Naive thymus-derived CD8-positive, alpha-beta T cell (primary cell): ENCODE data around the gene KCNG4. TPM values are rescaled to one million over a fixed set of nuclear protein-coding genes. Genes with fewer than 3 reads are reported as not detected.
"Not testable (repeated sequence)": the region's sequence is repeated elsewhere in the genome, so short reads cannot be mapped to it uniquely, and the experiment has no call there.

ENCODE experiments used
- ATAC-seq, 2 donors: fragments of 150-1000 bp; cut with Tn5 transposase in 1 of 2; sonication (Bioruptor Pico), chemical (Tn5 transposase) in 1 of 2; 1 replicate in 1 of 2; 2 replicates in 1 of 2; pipeline ENCODE4 v1.10.0; 2021; ENCODE audit warnings: mild to moderate bottlenecking in 2 of 2, moderate library complexity in 2 of 2
- POLR2A ChIA-PET: fragments of 350-600 bp; sonication (Branson Sonifier 250); formaldehyde crosslinking; loops from one replicate; lab custom pipeline; 2021; ENCODE audit warnings: antibody characterized with exemption; lab: Charles Lee
- DNase-seq, 10 donors: peaks; one replicate each; pipeline versions ENCODE4 v3.0.0 to v3.0.0-alpha.2; 2020 to 2022
- H3K27ac Mint-ChIP-seq, 10 donors: one replicate each; pipeline ENCODE4 v1.8.0; 2020 to 2022; ENCODE audit warnings: mild to moderate bottlenecking in 10 of 10, mixed read lengths in 10 of 10, moderate library complexity in 4 of 10, inconsistent platforms in 1 of 10
- H3K27me3 Mint-ChIP-seq, 5 donors: one replicate each; pipeline ENCODE4 v1.8.0; 2021 to 2022; ENCODE audit warnings: mixed read lengths in 5 of 5
- H3K36me3 Mint-ChIP-seq, 3 donors: one replicate each; pipeline ENCODE4 v1.8.0; 2020 to 2022; ENCODE audit warnings: mixed read lengths in 3 of 3, mild to moderate bottlenecking in 2 of 3, inconsistent platforms in 1 of 3
- H3K4me1 Mint-ChIP-seq, 4 donors: one replicate each; pipeline ENCODE4 v1.8.0; 2021 to 2022; ENCODE audit warnings: mixed read lengths in 4 of 4
- H3K4me3 Mint-ChIP-seq, 10 donors: one replicate each; pipeline ENCODE4 v1.8.0; 2020 to 2022; ENCODE audit warnings: mild to moderate bottlenecking in 10 of 10, mixed read lengths in 10 of 10, moderate library complexity in 6 of 10, inconsistent platforms in 1 of 10
- H3K9me3 Mint-ChIP-seq, 9 donors: one replicate each; pipeline ENCODE4 v1.8.0; 2020 to 2022; ENCODE audit warnings: mixed read lengths in 9 of 9, mild to moderate bottlenecking in 3 of 9, inconsistent platforms in 1 of 9, moderate library complexity in 1 of 9
- polyA plus RNA-seq, 3 donors: library from polyadenylated mRNA; unstranded; fragments of 300-500 nt; fragmentation: Illumina TruSeq; gene quantifications; one replicate each; pipeline ENCODE4 v1.2.3, GENCODE V29; 2021
- total RNA-seq, 8 experiments: library from RNA in 2 of 8; stranded (reverse) in 2 of 8; gene quantifications; one replicate each; pipeline ENCODE4 v1.2.3 and lab custom pipeline; 2021 to 2026

The KCNG4 gene
- total and polyA plus RNA-seq, 5 experiments from 2014 or later = not detected

GRCh38 chr16:84228256-84228838 lies 11.5 kb downstream of the KCNG4 start:
- no peaks in the 10 kb centered on the region for H3K9me3 Mint-ChIP-seq
- DNase-seq (no peak), ATAC-seq (no peak)
- POLR2A ChIA-PET = no interaction called here
- H3K4me1 Mint-ChIP-seq = no peaks in the 10 kb centered on the region
- H3K36me3 Mint-ChIP-seq = no peaks in the 10 kb centered on the region
- peaks cover 6 to 44% (median 20%) of the 10 kb centered on the region in 5 donors for H3K27me3 Mint-ChIP-seq
- H3K27ac Mint-ChIP-seq = no peak overlapping the region
- H3K4me3 Mint-ChIP-seq = no peak overlapping the region

DNA sequence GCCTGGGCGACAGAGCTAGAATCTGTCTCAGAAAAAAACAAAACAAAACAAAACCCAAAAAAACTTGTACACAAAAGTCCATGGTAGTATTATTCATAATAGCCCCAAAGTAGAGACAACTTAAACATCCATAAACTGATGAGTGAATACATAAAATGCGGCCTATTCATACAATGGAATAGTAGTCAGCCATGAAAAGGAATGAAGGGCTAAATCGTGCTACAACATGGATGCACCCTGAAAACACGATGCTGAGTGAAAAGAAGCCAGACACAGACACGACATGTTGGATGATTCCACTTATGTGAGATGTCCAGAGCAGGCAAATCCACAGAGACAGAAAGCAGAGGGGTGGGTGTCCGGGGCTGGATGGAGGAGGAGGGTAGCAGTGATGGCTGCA lies 12.3 kb downstream of the KCNG4 start:
- POLR2A ChIA-PET = no interaction called here
- H3K9me3 Mint-ChIP-seq = no peaks in the 10 kb centered on the region
- no peak for ATAC-seq
- no peak overlapping the region for H3K27ac Mint-ChIP-seq
- peaks cover 6 to 44% (median 23%) of the 10 kb centered on the region in 5 donors for H3K27me3 Mint-ChIP-seq
- no peak overlapping the region for H3K4me3 Mint-ChIP-seq
- H3K4me1 Mint-ChIP-seq = no peaks in the 10 kb centered on the region
- no peak for DNase-seq
- no peaks in the 10 kb centered on the region for H3K36me3 Mint-ChIP-seq

DNA sequence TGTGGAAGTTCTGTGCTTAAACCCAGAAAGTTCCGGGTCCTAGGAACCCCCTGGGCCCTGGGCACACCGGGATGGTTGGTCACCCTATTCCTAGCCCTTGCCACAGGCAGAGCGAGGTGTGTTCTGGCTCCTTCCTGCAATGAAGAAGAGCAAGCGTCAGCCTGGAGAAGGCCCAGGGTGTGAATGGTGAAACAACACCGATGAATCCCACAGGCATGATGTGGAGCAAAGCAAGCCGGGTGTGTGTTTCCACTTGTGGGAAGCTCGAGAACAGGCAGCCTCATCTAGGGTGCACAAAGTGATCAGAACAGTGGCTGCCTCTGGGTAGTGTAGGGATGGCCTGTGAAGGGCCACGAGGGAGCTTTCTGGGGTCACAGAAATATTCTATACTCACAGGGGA lies 13.8 kb downstream of the KCNG4 start:
- H3K27me3 Mint-ChIP-seq = peaks cover 6 to 30% (median 17%) of the 10 kb centered on the region in 5 donors
- ATAC-seq (no peak), DNase-seq (no peak)
- no peak overlapping the region for H3K27ac Mint-ChIP-seq
- no peaks in the 10 kb centered on the region for H3K4me1 Mint-ChIP-seq
- H3K4me3 Mint-ChIP-seq = no peak overlapping the region
- POLR2A ChIA-PET = no interaction called here
- no peaks in the 10 kb centered on the region for H3K9me3 Mint-ChIP-seq
- no peaks in the 10 kb centered on the region for H3K36me3 Mint-ChIP-seq

DNA sequence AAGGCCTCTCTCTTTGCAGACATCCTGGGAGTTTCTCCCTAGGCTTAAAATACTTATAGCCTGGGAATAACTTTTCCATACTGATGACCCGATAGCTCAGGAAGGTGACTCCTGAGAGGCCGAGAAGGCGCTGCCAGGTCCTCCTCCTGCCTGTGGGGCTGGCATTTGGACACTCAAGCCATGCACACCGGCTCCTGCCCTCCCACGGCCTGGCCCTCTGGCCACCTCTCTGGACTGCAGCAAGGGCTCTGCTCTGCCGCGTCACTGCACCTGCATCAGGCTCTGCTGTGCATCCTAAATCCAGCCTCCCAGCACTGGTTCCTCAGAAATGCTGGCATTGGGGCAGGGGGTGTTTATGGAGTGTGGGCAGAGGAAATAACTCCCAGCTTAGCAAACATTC lies 14.2 kb downstream of the KCNG4 start:
- ATAC-seq (no peak), DNase-seq (no peak)
- H3K4me3 Mint-ChIP-seq = no peak overlapping the region
- no peaks in the 10 kb centered on the region for H3K36me3 Mint-ChIP-seq
- no peaks in the 10 kb centered on the region for H3K4me1 Mint-ChIP-seq
- H3K27ac Mint-ChIP-seq = no peak overlapping the region
- H3K27me3 Mint-ChIP-seq = peaks cover 6 to 25% (median 17%) of the 10 kb centered on the region in 5 donors
- POLR2A ChIA-PET = no interaction called here
- H3K9me3 Mint-ChIP-seq = no peaks in the 10 kb centered on the region

DNA sequence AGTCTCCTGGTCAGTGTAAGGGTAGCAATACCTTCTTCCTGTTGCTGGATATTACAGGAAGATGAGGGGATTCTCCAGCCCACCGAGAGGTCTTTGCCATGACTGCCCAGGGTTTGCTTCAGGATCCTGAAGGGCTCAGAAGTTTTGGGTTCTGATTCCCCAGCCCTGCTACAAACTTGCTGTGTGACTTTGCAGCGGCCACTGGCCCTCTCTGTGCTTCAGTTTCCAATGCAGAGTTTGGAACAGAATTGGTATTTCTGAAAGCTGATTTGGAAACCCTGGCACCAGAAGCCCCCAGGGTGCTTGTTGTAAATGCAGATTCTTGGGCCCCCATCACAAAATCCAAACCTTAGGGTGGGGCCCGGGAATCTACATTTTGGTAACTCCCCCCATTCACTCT lies 14.7 kb downstream of the KCNG4 start:
- no peaks in the 10 kb centered on the region for H3K4me1 Mint-ChIP-seq
- no peak overlapping the region for H3K4me3 Mint-ChIP-seq
- H3K9me3 Mint-ChIP-seq = no peaks in the 10 kb centered on the region
- H3K27ac Mint-ChIP-seq = no peak overlapping the region
- no peaks in the 10 kb centered on the region for H3K36me3 Mint-ChIP-seq
- ATAC-seq = no peak
- POLR2A ChIA-PET = no interaction called here
- no peak for DNase-seq
- H3K27me3 Mint-ChIP-seq = peaks cover 6 to 23% (median 17%) of the 10 kb centered on the region in 5 donors

DNA sequence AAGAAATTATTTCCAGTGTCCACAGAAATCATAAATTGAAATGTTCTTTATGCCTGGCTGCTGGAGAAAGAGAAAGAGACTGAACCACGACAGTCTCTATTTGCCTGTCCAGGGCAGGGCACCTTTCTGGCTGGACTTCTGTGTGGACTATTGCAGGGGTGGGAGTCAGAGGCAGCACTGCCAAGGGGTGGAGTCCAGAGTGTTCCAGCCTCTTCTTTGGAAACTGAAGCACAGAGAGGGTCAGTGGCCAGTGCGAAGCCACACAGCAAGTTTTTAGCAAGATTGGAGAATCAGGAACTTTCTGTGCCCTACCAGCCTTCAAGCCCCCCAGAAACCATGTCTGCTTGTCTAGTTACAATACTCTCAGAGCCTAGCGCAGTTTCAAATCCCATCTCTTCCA lies 15.3 kb downstream of the KCNG4 start:
- no peak overlapping the region for H3K4me3 Mint-ChIP-seq
- H3K36me3 Mint-ChIP-seq = no peaks in the 10 kb centered on the region
- no peaks in the 10 kb centered on the region for H3K4me1 Mint-ChIP-seq
- H3K27ac Mint-ChIP-seq = no peak overlapping the region
- POLR2A ChIA-PET = no interaction called here
- peaks cover 6 to 23% (median 15%) of the 10 kb centered on the region in 5 donors for H3K27me3 Mint-ChIP-seq
- ATAC-seq (no peak), DNase-seq (no peak)
- H3K9me3 Mint-ChIP-seq = no peaks in the 10 kb centered on the region

GRCh38 chr16:84223456-84223855 lies 16.4 kb downstream of the KCNG4 start:
- ATAC-seq (no peak), DNase-seq (no peak)
- Mint-ChIP-seq H3K27me3 (peaks cover 6 to 23% (median 16%) of the 10 kb centered on the region in 5 donors), H3K4me3 (no peak overlapping the region), H3K9me3 (no peaks in the 10 kb centered on the region), H3K36me3 (no peaks in the 10 kb centered on the region), H3K4me1 (no peaks in the 10 kb centered on the region), H3K27ac (peak overlapping the region in 1 of 10 donors; percentile 27)
- POLR2A ChIA-PET = no interaction called here

DNA sequence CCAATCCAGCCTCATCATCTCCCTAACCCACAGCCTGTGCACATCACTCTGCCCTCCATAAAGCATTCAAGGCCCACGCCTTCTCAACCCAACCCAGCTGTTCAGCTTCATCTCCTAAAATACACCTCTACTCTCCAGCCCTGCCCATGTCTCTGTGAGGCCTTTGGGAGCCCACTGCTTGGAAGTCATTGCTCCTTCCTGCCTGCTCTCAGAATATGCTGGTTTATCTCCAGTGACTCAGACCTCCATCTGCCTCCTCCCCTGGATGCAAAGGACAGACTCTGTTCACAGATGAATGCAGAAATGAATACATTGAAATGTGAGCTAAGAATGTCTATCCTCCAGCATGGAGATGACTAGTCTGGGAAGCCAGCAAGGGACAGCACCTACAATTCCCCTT lies 19.0 kb downstream of the KCNG4 start:
- no peaks in the 10 kb centered on the region for H3K9me3 Mint-ChIP-seq
- DNase-seq (no peak), ATAC-seq (no peak)
- H3K4me1 Mint-ChIP-seq = no peaks in the 10 kb centered on the region
- no peak overlapping the region for H3K4me3 Mint-ChIP-seq
- H3K27ac Mint-ChIP-seq = no peak overlapping the region
- H3K36me3 Mint-ChIP-seq = no peaks in the 10 kb centered on the region
- peaks cover 0 to 15% (median 4%) of the 10 kb centered on the region in 5 donors for H3K27me3 Mint-ChIP-seq
- POLR2A ChIA-PET = no interaction called here

GRCh38 chr16:84218956-84219355 lies 20.9 kb downstream of the KCNG4 start:
- Mint-ChIP-seq H3K36me3 (no peaks in the 10 kb centered on the region), H3K9me3 (no peaks in the 10 kb centered on the region), H3K27me3 (peaks cover 0 to 10% (median 3%) of the 10 kb centered on the region in 5 donors), H3K4me1 (no peaks in the 10 kb centered on the region), H3K4me3 (no peak overlapping the region), H3K27ac (no peak overlapping the region)
- POLR2A ChIA-PET = no interaction called here
- DNase-seq (no peak), ATAC-seq (no peak)

DNA sequence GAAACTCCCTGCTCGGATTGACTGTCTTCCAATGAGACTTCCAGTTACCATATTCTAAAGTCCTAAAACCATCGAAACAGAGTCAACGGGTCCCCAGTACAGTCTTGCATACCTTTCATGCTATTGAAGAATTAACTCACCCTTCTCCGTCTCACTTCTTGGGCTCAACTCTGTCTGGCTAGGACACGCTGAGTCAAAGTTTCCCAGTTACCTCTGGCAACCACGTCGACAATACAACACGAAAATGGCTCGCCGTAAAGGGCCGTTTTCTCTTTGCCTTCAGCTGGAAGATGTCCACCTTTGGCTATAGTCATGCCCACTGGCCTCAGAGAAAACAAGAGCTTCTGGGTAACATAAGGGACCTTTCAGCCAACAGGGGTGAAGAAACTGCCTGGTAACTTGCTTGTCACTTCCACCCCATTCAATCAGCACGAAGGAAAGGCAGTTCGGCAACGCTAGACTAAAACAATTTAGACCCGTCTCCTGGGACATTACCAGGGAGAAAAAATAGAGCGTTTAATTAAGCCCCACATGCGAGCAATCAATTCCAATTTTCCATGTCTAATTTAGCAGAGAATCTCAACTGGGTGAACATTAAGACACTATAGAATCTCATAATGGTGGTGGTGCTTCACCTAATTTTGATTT lies 21.5 kb downstream of the KCNG4 start:
- H3K27me3 Mint-ChIP-seq = peaks cover 0 to 10% (median 3%) of the 10 kb centered on the region in 5 donors
- no peaks in the 10 kb centered on the region for H3K4me1 Mint-ChIP-seq
- POLR2A ChIA-PET = no interaction called here
- no peak overlapping the region for H3K4me3 Mint-ChIP-seq
- H3K36me3 Mint-ChIP-seq = no peaks in the 10 kb centered on the region
- DNase-seq (no peak), ATAC-seq (no peak)
- H3K9me3 Mint-ChIP-seq = no peaks in the 10 kb centered on the region
- no peak overlapping the region for H3K27ac Mint-ChIP-seq

GRCh38 chr16:84216144-84216543 lies 23.7 kb downstream of the KCNG4 start:
- DNase-seq, H3K9me3 Mint-ChIP-seq, POLR2A ChIA-PET, ATAC-seq, H3K4me1 Mint-ChIP-seq, H3K27me3 Mint-ChIP-seq, H3K36me3 Mint-ChIP-seq, H3K4me3 Mint-ChIP-seq, H3K27ac Mint-ChIP-seq: not testable (repeated sequence)

DNA sequence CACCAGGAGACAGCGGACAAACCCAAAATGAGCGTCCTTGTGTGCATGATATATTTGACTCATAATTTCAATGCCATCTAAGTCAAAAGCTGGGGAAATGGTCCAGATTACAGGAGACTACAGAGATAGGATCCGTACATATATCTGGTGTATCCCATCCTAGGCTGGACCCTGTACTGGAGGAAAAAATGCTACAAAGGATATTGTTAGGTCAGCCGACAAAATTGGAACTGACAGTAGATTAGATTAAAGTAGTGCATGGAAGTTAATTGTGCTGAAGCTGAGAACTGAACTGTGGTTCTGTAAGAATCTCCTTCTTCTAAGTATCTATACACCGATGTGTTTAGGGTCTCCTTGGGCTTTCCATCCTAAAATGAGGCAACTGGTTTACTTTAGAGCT lies 24.3 kb downstream of the KCNG4 start:
- ATAC-seq (no peak), DNase-seq (no peak)
- Mint-ChIP-seq H3K27ac (peak overlapping the region in 1 of 10 donors; percentile 41), H3K36me3 (no peaks in the 10 kb centered on the region), H3K4me3 (no peak overlapping the region), H3K4me1 (no peaks in the 10 kb centered on the region), H3K9me3 (no peaks in the 10 kb centered on the region), H3K27me3 (peaks cover 0 to 9% (median 0%) of the 10 kb centered on the region in 5 donors)
- POLR2A ChIA-PET = no interaction called here

DNA sequence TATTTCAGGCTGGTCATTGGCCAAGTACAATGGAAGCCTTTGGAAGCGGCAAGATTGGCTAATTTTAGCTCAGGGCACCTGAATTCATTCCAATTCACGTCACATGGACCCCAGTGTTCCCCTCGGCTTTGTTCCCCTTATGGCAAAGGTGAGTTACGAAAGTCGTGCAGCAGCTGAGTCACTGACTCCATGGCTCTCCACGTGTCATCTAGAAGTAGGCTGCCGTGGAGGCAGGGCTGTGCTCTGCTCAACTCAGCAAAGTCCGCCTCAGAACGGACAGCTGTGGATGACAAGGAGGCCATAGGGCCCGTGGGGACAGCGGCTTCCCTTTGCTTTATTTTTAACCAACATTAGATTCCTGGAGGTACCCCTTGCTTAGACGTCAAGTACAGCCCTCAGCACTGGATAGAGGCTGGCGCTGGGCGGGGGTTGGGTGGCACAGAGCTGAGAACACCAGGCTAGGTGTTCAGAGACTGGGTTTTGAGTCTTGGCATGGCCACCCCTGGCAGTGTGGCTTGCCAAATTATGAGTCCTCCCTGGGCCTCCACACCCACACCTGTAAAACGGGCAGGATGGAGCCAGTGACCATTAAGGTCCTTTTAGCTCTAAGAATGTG lies 25.3 kb downstream of the KCNG4 start:
- Mint-ChIP-seq H3K27ac (no peak overlapping the region), H3K9me3 (no peaks in the 10 kb centered on the region), H3K4me3 (no peak overlapping the region), H3K4me1 (no peaks in the 10 kb centered on the region), H3K36me3 (no peaks in the 10 kb centered on the region), H3K27me3 (peaks cover 0 to 9% (median 0%) of the 10 kb centered on the region in 5 donors)
- POLR2A ChIA-PET = no interaction called here
- ATAC-seq (no peak), DNase-seq (no peak)
